Activated gamma-delta T cell treated with Interleukin-2 at 50 U/mL for 16 hours (primary cell): ENCODE results near the gene LIFR.

Experiments
- DNase-seq: peaks from one replicate; pipeline ENCODE4 v3.0.0-alpha.2; 2020

LIFR gene

DNA sequence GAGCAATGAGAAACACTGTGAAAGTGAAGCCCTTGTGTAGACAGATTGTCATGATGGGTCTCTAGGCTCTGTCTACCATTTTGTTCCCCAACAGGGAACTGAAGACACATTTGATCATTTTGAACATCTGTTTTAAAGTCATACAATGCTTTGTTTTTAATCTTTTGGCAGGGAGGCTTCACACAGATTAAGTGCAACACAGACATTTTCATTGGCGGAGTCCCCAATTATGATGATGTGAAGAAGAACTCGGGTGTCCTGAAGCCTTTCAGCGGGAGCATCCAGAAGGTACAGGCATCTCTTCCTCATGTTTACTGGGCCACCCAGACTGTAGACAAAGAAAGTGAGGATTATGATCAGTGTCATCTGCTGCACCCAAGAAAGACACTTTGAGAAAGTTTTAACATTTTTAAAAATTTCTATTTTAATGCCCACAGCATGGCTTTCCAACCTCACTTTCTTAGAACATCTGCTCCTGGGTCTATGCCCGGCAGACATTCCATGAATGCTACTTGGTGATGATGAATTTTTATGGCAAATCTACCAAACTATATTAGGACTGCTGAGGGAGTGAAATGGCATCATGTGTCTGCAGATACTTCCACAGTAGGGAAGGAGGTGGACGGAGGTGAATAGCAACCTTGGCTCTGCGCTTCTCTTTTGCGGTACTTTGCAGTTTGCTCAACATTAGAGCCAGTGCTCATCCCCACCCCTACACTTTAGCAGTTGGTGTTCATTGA, 121.3 kb downstream of the LIFR start:
- DNase-seq: no peak

DNA sequence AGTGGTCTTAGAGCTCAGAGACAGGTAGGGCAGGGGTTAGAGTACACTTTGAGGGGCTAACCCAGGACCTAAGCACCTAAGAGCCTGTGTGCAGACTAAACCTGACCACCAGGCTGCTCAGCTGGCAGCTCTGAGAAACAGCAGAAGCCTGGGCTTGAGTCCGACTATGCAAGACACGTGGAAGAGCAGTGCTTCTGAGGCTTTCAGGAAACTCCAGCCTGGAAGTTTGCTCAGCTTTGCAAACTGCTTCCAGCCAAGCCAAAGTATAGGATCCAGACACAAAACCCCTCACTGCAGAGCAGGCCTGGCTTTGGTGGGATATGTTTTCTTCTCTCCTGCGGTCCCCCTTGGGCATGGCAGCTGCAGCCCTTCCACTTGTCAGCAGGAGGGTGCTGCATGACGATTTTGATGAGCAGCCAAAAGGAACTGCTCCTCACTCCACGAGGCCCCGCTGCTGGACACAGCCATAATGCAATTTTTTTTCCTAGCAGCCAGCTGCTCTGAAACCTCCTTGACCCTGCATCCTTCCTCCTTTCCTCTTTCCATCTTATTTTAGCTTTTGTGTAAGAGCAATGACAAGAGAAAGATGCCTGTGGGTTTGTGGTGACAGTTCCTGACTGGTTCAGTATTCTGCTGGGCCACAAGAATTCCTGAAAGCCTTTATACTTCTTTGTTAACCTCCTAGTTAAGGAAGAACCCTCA, 123.1 kb downstream of the LIFR start:
- no peak for DNase-seq

DNA sequence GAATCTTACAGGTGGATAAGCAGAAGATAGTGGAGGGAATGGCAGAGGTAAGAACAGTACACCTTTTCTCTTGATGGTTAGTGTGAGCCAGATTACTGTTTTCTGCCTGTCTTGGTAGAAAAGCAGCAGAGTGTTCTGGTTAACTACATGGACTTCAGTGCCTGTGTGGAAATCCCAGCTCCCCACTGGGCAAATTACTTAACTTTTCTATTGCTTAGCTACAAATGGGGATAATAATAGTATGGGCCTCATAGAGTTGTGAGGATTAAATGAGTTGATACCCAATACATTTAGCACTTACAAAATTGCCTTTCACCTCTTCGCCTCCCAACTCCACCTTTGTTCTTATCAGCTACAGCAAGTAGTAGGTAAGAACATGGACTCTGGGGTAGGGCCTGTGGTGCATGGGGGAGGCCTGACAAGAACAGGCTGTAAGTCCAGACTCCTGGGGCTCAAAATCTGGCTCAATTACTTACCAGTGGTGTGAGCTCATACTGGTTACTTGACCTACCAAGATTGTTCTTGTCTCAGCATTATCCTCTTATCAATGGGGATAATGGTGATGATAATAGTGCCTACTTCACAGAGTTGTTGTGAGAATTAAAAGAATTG, 125.1 kb downstream of the LIFR start:
- no peak for DNase-seq

DNA sequence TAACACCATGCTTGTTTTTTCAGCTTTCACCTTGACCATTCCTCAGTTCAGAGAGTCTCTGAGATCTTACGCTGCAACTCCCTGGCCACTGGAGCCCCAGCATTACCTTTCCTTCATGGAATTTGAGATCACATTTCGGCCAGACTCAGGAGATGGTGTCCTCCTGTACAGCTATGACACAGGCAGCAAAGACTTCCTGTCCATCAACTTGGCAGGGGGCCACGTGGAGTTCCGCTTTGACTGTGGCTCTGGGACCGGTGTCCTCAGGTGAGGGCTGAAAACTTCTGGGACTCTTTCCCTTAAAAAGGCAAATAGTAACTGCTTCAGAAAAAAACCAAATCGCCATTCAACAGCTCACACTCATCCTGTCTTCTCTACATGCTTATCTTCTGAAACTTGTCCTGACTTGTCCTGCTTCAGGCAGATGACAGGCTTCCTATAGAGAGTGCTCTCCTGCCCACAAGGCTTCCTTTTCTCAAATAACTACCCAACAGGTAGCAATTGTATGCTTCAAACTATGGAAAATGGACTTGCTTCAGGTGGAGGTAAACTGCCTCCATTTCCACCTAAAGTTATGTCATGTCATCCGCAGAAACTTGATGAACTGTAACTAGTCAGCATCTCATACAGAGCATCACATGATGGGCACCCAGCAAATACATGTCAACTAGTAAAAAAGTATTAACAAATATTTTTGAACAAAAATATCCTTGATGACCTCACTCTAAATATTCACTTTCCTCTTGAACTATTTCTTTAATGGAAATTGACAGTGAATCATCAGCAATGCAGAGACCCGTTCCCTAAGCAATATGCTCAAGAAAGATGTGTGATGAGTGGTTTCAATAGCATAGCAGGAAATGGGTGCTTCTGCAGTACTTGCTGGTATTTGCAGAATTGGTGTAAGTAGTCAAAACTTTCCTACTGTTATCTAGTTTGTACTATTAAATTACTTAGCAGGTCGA, 129.2 kb downstream of the LIFR start:
- no peak for DNase-seq

DNA sequence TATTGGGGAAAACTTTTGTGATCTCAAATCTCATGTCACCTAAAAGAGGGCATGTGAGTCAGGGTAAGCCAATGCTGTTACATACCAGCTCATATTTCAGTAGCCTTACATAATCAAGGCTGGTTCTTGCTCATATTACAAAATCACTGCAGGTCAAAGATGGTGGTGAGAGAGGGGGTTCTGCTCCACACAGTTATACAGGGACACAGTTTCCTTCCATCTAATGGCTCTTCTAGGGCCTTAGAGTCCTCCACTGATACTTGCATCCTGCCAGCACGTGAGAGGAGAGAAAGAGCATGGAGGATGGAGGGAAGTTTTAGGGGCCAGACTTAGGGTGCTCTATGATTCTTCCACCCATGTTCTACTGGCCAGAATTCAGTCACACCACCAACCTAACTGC, 130.0 kb downstream of the LIFR start:
- no peak for DNase-seq
